GM12878 (cell line): ENCODE data around the gene EDARADD. TPM values are rescaled to one million over a fixed set of nuclear protein-coding genes. Genes with fewer than 3 reads are reported as not detected.
A peak's percentile ranks its signal among the peaks of the same experiment; 100 is the strongest.

ENCODE experiments used
- BMI1 ChIP-seq: fragments of 450-650 bp; IDR thresholded peaks from 2 replicates; pipeline ENCODE4 v1.6.1; 2016; ENCODE audit warnings: mild to moderate bottlenecking, moderate library complexity, borderline replicate concordance
- CBFB ChIP-seq: IDR thresholded peaks from 2 replicates; pipeline ENCODE4 v1.6.1; 2016; ENCODE audit warnings: antibody characterized with exemption, low read depth
- ELK1 ChIP-seq: IDR thresholded peaks from 2 replicates; pipeline ENCODE4 v1.6.1; 2012; ENCODE audit warnings: low read depth, low read length, improper control_type of control experiment
- FOXK2 ChIP-seq: fragments of 450-650 bp; IDR thresholded peaks from 2 replicates; pipeline ENCODE4 v1.6.1; 2017; ENCODE audit warnings: mild to moderate bottlenecking, moderate library complexity
- GABPA ChIP-seq: IDR thresholded peaks from 2 replicates; pipeline ENCODE4 v1.6.1; 2014; ENCODE audit warnings: antibody characterized with exemption, low read depth, mild to moderate bottlenecking, inconsistent platforms
- HDAC6 ChIP-seq: fragments of 200-600 bp; sonication (generic); IDR thresholded peaks from one replicate; pipeline ENCODE4 v1.8.0; 2017; ENCODE audit warnings: antibody characterized with exemption; ENCODE audit not compliant: unreplicated experiment
- MEF2A ChIP-seq: IDR thresholded peaks from 2 replicates; pipeline ENCODE4 v1.6.1; 2011; ENCODE audit warnings: low read depth, mild to moderate bottlenecking, low read length, moderate library complexity; ENCODE audit not compliant: insufficient read depth
- MTA2 ChIP-seq: fragments of 450-650 bp; IDR thresholded peaks from 2 replicates; pipeline ENCODE4 v1.6.1; 2016; ENCODE audit warnings: low read depth, mild to moderate bottlenecking, moderate library complexity
- NR2F1 ChIP-seq: fragments of 450-650 bp; conservative IDR thresholded peaks from 2 replicates; pipeline ENCODE4 v1.6.1; 2017; ENCODE audit warnings: mild to moderate bottlenecking
- PBX3 ChIP-seq: IDR thresholded peaks from 2 replicates; pipeline ENCODE4 v1.6.1; 2011; ENCODE audit warnings: mild to moderate bottlenecking, low read depth, low read length, moderate library complexity; ENCODE audit not compliant: insufficient replicate concordance
- PRDM15 ChIP-seq: fragments of 450-650 bp; formaldehyde crosslinking; IDR thresholded peaks from 2 replicates; pipeline ENCODE4 v1.4.0; 2020; ENCODE audit warnings: mild to moderate bottlenecking, moderate library complexity
- RUNX3 ChIP-seq: IDR thresholded peaks from 2 replicates; pipeline ENCODE4 v1.6.1; 2012; ENCODE audit warnings: low read length, inconsistent platforms
- SP1 ChIP-seq: IDR thresholded peaks from one replicate; pipeline ENCODE4 v1.6.1; 2011; ENCODE audit warnings: low read depth, low read length
- SREBF1 ChIP-seq: IDR thresholded peaks from 2 replicates; pipeline ENCODE4 v1.6.1; 2012; ENCODE audit warnings: mild to moderate bottlenecking, low read length
- USF1 ChIP-seq: IDR thresholded peaks from 2 replicates; pipeline ENCODE4 v1.6.1; 2011; ENCODE audit warnings: borderline replicate concordance, low read depth, mild to moderate bottlenecking, moderate library complexity, mixed read lengths, low read length; ENCODE audit not compliant: insufficient read depth; ENCODE audit errors: extremely low read length
- USF2 ChIP-seq: IDR thresholded peaks from 2 replicates; pipeline ENCODE4 v1.6.1; 2011; ENCODE audit warnings: low read depth, low read length, improper control_type of control experiment, borderline replicate concordance
- ZBTB33 ChIP-seq: fragments of 450-650 bp; IDR thresholded peaks from 2 replicates; pipeline ENCODE4 v1.6.1; 2017; ENCODE audit warnings: mild to moderate bottlenecking
- ZNF274 ChIP-seq: IDR thresholded peaks from one replicate; pipeline ENCODE4 v1.8.0; 2011; ENCODE audit not compliant: insufficient read length, insufficient read depth
- polyA plus RNA-seq, 11 experiments: library from polyadenylated mRNA; depleted of rRNA in 4 of 11; unstranded in 6 of 11; stranded (reverse) in 5 of 11; fragments of >200 nt; fragmentation: Nextera tagmentation in 4 of 11; fragmentation: Illumina TruSeq in 1 of 11; extraction: Ambion mirVana in 4 of 11; extraction: Trizol in 1 of 11; gene quantifications; 1 replicate in 1 of 11; 2 replicates in 10 of 11; pipeline versions ENCODE4 v1.2.1 to v1.2.3, GENCODE V29; 2011 to 2016; ENCODE audit warnings: inconsistent platforms in 2 of 11, missing spikeins in 2 of 11, low read depth in 1 of 11
- total RNA-seq, 4 experiments: library from RNA; depleted of rRNA in 3 of 4; stranded (reverse); fragments of >200 nt in 3 of 4; fragmentation: Illumina TruSeq in 1 of 4; extraction: Trizol in 1 of 4; gene quantifications; 2 replicates each; pipeline versions ENCODE4 v1.2.1 to v1.2.3, GENCODE V29; 2013 to 2021

The EDARADD gene
- total and polyA plus RNA-seq, 10 of the 15 experiments (the other 5 are each of a cell fraction or from before 2014, with no cell fraction given) = 0.58 to 6.1 (median 4.7) TPM

- TF ChIP-seq MTA2 (peak; percentile 68), GABPA (no peak), MEF2A (no peak), FOXK2 (no peak), SP1 (no peak), HDAC6 (no peak), PBX3 (no peak), CBFB (0 out of 2 replicates have a peak, but pooled peaks have one; percentile 15), ZBTB33 (no peak), RUNX3 (peak; percentile 95), BMI1 (no peak), NR2F1 (0 out of 2 replicates have a peak, but pooled peaks have one; percentile 18), USF1 (no peak), ZNF274 (no peak), USF2 (peak; percentile 15; the same call in 1 of the 2 replicates), PRDM15 (CRISPR knock-in tag) (no peak), SREBF1 (no peak), ELK1 (no peak)
Observed at GRCh38 chr1:236508593-236509027, 114.5 kb downstream of the EDARADD start (continued).
